Heart left ventricle (tissue), 16 donors: ENCODE results near the gene ATP7B. TPM values are rescaled to one million over a fixed set of nuclear protein-coding genes. Genes with fewer than 3 reads are reported as not detected.

Source experiments
- ATAC-seq, 4 donors: fragments of 200-7000 bp; cut with Tn5 transposase; one replicate each; pipeline ENCODE4 v1.9.1; 2020 to 2022; ENCODE audit warnings: moderate library complexity in 4 of 4, mild to moderate bottlenecking in 3 of 4, moderate number of reproducible peaks in 1 of 4
- DNase-seq, 5 donors: peaks; one replicate each; pipeline ENCODE4 v3.0.0-alpha.2; 2020
- H3K27ac ChIP-seq, 12 donors: fragments of 200-600 bp; sonication (generic) in 4 of 12; one replicate each; pipeline versions ENCODE4 v1.5.0 to v1.8.0; 2016 to 2022; ENCODE audit warnings: mild to moderate bottlenecking in 2 of 12
- H3K27me3 ChIP-seq, 9 donors: fragments of 200-600 bp; sonication (generic) in 2 of 9; one replicate each; pipeline versions ENCODE4 v1.5.1 to v1.8.0; 2016 to 2022; ENCODE audit warnings: mild to moderate bottlenecking in 3 of 9
- H3K36me3 ChIP-seq, 9 donors: fragments of 200-600 bp; sonication (generic) in 2 of 9; one replicate each; pipeline versions ENCODE4 v1.5.0 to v1.8.0; 2018 to 2022; ENCODE audit warnings: mild to moderate bottlenecking in 2 of 9
- H3K4me1 ChIP-seq, 12 donors: fragments of 200-600 bp; sonication (generic) in 4 of 12; one replicate each; pipeline versions ENCODE4 v1.5.0 to v1.8.0; 2016 to 2022; ENCODE audit warnings: mild to moderate bottlenecking in 3 of 12
- H3K4me3 ChIP-seq, 12 donors: fragments of 200-600 bp; sonication (generic) in 4 of 12; one replicate each; pipeline versions ENCODE4 v1.5.0 to v1.8.0; 2017 to 2022; ENCODE audit warnings: mild to moderate bottlenecking in 9 of 12, moderate library complexity in 4 of 12
- H3K9me3 ChIP-seq, 12 donors: fragments of 200-600 bp; sonication (generic) in 4 of 12; one replicate each; pipeline versions ENCODE4 v1.5.0 to v1.8.0; 2016 to 2022; ENCODE audit warnings: mild to moderate bottlenecking in 1 of 12
- POLR2A ChIP-seq, 2 donors: fragments of 450-650 bp; IDR thresholded peaks; one replicate each; pipeline ENCODE4 v1.6.1; 2017; ENCODE audit warnings: antibody characterized with exemption in 2 of 2, mild to moderate bottlenecking in 2 of 2, moderate library complexity in 2 of 2
- WGBS, 4 donors: extraction: QIAGEN DNeasy Blood & Tissue Kit in 2 of 4; methylation state at CpG; one replicate each; pipeline versions ENCODE4 v1.1.5 to v1.1.7; 2013 to 2018; 5-methylcytosine and 5-hydroxymethylcytosine counted together
- intact Hi-C, 10 donors: fragments of 100-400 bp; cut with DNase I; formaldehyde crosslinking; loops; one replicate each; pipeline versions ENCODE4 v1.11.1 to v1.14.2; 2022
- polyA plus RNA-seq, 2 donors: library from polyadenylated mRNA; stranded (reverse); fragments of 200-250 nt; gene quantifications; one replicate each; pipeline ENCODE4 v1.2.3, GENCODE V29; 2013
- total RNA-seq, 9 donors: library from RNA; depleted of rRNA in 2 of 9; stranded (reverse); fragments of >200 nt in 2 of 9; fragmentation: NEBNext Ultra II Directional in 3 of 9; extraction: Animal tissue kit (Norgen Biotek cat#: 25700) in 3 of 9; gene quantifications; one replicate each; pipeline versions ENCODE4 v1.1.0 to v1.2.4, GENCODE V29; 2016 to 2023
- TF ChIP-seq, protein P1 (sequence below), 12 donors: fragments of 200-600 bp; sonication (generic) in 4 of 12; IDR thresholded peaks; one replicate each; pipeline versions ENCODE4 v1.5.0 to v1.8.0; 2018 to 2022; ENCODE audit warnings: antibody characterized with exemption in 12 of 12, mild to moderate bottlenecking in 5 of 12
- donor health status: ischemic (EF 13 %, LVEDD 7.1; RV severe dilation, severe dysfunction).
- donor health status: healthy with polysubstance abuse.
- donor health status: DM: no; HTN: yes; CAD: no.
- donor health status: DM: no; HTN: no; CAD: no.
- donor health status: ischemic (EF 25% LVEDD 6.9; RV normal size, moderate dysfunction).
- donor health status: ischemic (EF 25% LVEDD 5.7; RV mildly dilated, moderate dysfunction).
- donor health status: healthy.
- donor health status: DM: yes; HTN: yes; CAD: no.
- donor health status: ischemic (EF 35%, LVEDD 5.7; RV mildly dilated, moderate dysfunction).
- donor health status: nonischemic (EF 11% LVEDD 7.7; RV severe dilation, severe dysfunction).
- donor health status: DM: yes; HTN: yes; CAD: no.
- donor health status: PGD.
- donor health status: ischemic (EF 29% LVEDD 5.4; RV normal size, mild dysfunction).
- donor health status: nonischemic (EF 23%, LVEDD 6.1; RV moderate dilation, normal function).

ATP7B gene
- total and polyA plus RNA-seq, 11 donors, result 2.7 to 11.4 (median 4.3) TPM

DNA sequence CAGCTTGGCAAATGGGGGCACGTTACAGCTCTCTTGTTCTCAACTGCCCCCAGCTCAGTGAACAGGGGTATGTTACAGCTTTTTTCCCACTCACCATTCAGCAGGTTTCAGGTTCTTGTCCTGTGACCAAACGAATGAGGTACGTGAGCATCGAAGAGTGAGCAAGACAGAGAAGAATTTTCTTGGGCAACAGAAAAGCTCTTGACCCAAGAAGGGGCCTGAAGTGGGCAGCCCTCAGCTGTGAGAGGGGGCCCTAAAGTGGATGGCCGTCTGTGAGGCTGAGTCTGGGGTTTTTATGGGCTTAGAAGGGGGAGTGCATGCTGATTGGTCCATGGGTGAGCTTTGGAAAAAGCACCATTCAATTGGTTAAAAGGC, 128.0 kb downstream of the ATP7B start:
- Histone ChIP-seq H3K4me3 (no peak overlapping the region), H3K27ac (no peak overlapping the region), H3K9me3 (peaks cover 0 to 6% (median 0%) of the 10 kb centered on the region in 12 donors), H3K4me1 (no peaks in the 10 kb centered on the region), H3K36me3 (no peaks in the 10 kb centered on the region), H3K27me3 (no peaks in the 10 kb centered on the region)
- TF ChIP-seq, protein P1, sequence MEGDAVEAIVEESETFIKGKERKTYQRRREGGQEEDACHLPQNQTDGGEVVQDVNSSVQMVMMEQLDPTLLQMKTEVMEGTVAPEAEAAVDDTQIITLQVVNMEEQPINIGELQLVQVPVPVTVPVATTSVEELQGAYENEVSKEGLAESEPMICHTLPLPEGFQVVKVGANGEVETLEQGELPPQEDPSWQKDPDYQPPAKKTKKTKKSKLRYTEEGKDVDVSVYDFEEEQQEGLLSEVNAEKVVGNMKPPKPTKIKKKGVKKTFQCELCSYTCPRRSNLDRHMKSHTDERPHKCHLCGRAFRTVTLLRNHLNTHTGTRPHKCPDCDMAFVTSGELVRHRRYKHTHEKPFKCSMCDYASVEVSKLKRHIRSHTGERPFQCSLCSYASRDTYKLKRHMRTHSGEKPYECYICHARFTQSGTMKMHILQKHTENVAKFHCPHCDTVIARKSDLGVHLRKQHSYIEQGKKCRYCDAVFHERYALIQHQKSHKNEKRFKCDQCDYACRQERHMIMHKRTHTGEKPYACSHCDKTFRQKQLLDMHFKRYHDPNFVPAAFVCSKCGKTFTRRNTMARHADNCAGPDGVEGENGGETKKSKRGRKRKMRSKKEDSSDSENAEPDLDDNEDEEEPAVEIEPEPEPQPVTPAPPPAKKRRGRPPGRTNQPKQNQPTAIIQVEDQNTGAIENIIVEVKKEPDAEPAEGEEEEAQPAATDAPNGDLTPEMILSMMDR (IDR thresholded peaks at IDR 0.05), result no peak
- no peak for TF ChIP-seq POLR2A (IDR thresholded peaks at IDR 0.05)
- DNase-seq (no peak), ATAC-seq (no peak)
- WGBS, 4 donors, result 74 to 75% (median 74%) methylated on average over 5 of the region's 5 CpGs
- intact Hi-C loops, result no loop called here

Other genes starting within 250 kb of the ATP7B start
- 10 to 100 TPM in 7 of 9 donors, 1 to 10 TPM in 2; 4.8 to 13.1 (median 12.1) TPM for gene DHRS12, start 207.3 kb downstream of the ATP7B start, total RNA-seq
- gene DHRS12, start 207.3 kb downstream of the ATP7B start, polyA plus RNA-seq, result 10 to 100 TPM in 1 of 2 donors, 1 to 10 TPM in 1; 3.9 to 13.9 TPM
- 1 to 10 TPM in 3 of 9 donors, under 1 TPM in 5, not detected in 1; 0.14 to 1.6 (median 0.45) TPM for gene TMEM272, start 166.3 kb downstream of the ATP7B start, total RNA-seq
- under 1 TPM; 0.21 to 0.34 TPM for gene TMEM272, start 166.3 kb downstream of the ATP7B start, polyA plus RNA-seq
- not detected for gene CCDC70, start 149.5 kb downstream of the ATP7B start, total RNA-seq
- gene CCDC70, start 149.5 kb downstream of the ATP7B start, polyA plus RNA-seq, result not detected
- gene ALG11, start 948 bp upstream of the ATP7B start, total RNA-seq, result 10 to 100 TPM; 11.6 to 32.9 (median 21.8) TPM
- 10 to 100 TPM in 1 of 2 donors, 1 to 10 TPM in 1; 4.0 to 11.3 TPM for gene ALG11, start 948 bp upstream of the ATP7B start, polyA plus RNA-seq
- 10 to 100 TPM in 7 of 9 donors, 1 to 10 TPM in 2; 8.3 to 15.4 (median 11.9) TPM for gene UTP14C, start 13.2 kb upstream of the ATP7B start, total RNA-seq
- gene UTP14C, start 13.2 kb upstream of the ATP7B start, polyA plus RNA-seq, result 10 to 100 TPM in 1 of 2 donors, 1 to 10 TPM in 1; 3.1 to 12.3 TPM
- gene NEK5, start 117.6 kb upstream of the ATP7B start, total RNA-seq, result 1 to 10 TPM in 1 of 9 donors, under 1 TPM in 5, not detected in 3; 0.28 to 1.1 (median 0.61) TPM
- under 1 TPM; 0.04 to 0.15 TPM for gene NEK5, start 117.6 kb upstream of the ATP7B start, polyA plus RNA-seq
- gene NEK3, start 148.1 kb upstream of the ATP7B start, total RNA-seq, result 10 to 100 TPM in 1 of 9 donors, 1 to 10 TPM in 8; 2.3 to 10.7 (median 5.2) TPM
- 1 to 10 TPM; 6.8 to 9.3 TPM for gene NEK3, start 148.1 kb upstream of the ATP7B start, polyA plus RNA-seq